ENCODE results near the gene AP1G2. TPM values are rescaled to one million over a fixed set of nuclear protein-coding genes. Genes with fewer than 3 reads are reported as not detected.

Gene AP1G2
- total RNA-seq, 1 donor from 2014 or later = 93.4 TPM

- Histone ChIP-seq H3K36me3 (ENCODE audit: control insufficient read depth, insufficient read depth, low read length) (no peaks in the 10 kb centered on the region), H3K27me3 (ENCODE audit: control insufficient read depth, insufficient read depth, low read length) (no peaks in the 10 kb centered on the region), H3K4me3 (ENCODE audit: low read depth, low read length) (no peak overlapping the region)
- DNase-seq (ENCODE audit: low read depth) = no peak
- no peak for TF ChIP-seq CTCF (IDR thresholded peaks at IDR 0.05; ENCODE audit: insufficient read depth, low read length, poor library complexity, severe bottlenecking)
These were observed 36.2 kb downstream of the AP1G2 start for GRCh38 chr14:23531391-23531790.

- no peak for TF ChIP-seq CTCF (IDR thresholded peaks at IDR 0.05; ENCODE audit: insufficient read depth, low read length, poor library complexity, severe bottlenecking)
- no peak for DNase-seq (ENCODE audit: low read depth)
- no peaks in the 10 kb centered on the region for H3K27me3 ChIP-seq (ENCODE audit: control insufficient read depth, insufficient read depth, low read length)
These were observed 37.1 kb downstream of the AP1G2 start for GRCh38 chr14:23530375-23531055.

GRCh38 chr14:23529016-23529415 lies 38.6 kb downstream of the AP1G2 start:
- Histone ChIP-seq H3K27me3 (ENCODE audit: control insufficient read depth, insufficient read depth, low read length) (no peaks in the 10 kb centered on the region), H3K36me3 (ENCODE audit: control insufficient read depth, insufficient read depth, low read length) (no peaks in the 10 kb centered on the region), H3K4me3 (ENCODE audit: low read depth, low read length) (no peak overlapping the region)
- TF ChIP-seq CTCF (IDR thresholded peaks at IDR 0.05; ENCODE audit: insufficient read depth, low read length, poor library complexity, severe bottlenecking) = no peak
- no peak for DNase-seq (ENCODE audit: low read depth)

More at GRCh38 chr14:23530375-23531055, 37.1 kb downstream of the AP1G2 start:
- H3K36me3 ChIP-seq (ENCODE audit: control insufficient read depth, insufficient read depth, low read length) = no peaks in the 10 kb centered on the region
- no peak overlapping the region for H3K4me3 ChIP-seq (ENCODE audit: low read depth, low read length)

GRCh38 chr14:23528555-23528954 lies 39.0 kb downstream of the AP1G2 start:
- TF ChIP-seq CTCF (IDR thresholded peaks at IDR 0.05; ENCODE audit: insufficient read depth, low read length, poor library complexity, severe bottlenecking) = peak; percentile 23
- DNase-seq (ENCODE audit: low read depth) = no peak
- no peak overlapping the region for H3K4me3 ChIP-seq (ENCODE audit: low read depth, low read length)
- no peaks in the 10 kb centered on the region for H3K27me3 ChIP-seq (ENCODE audit: control insufficient read depth, insufficient read depth, low read length)
- no peaks in the 10 kb centered on the region for H3K36me3 ChIP-seq (ENCODE audit: control insufficient read depth, insufficient read depth, low read length)

GRCh38 chr14:23525611-23526010 lies 42.0 kb downstream of the AP1G2 start:
- Histone ChIP-seq H3K36me3 (ENCODE audit: control insufficient read depth, insufficient read depth, low read length) (no peaks in the 10 kb centered on the region), H3K4me3 (ENCODE audit: low read depth, low read length) (no peak overlapping the region), H3K27me3 (ENCODE audit: control insufficient read depth, insufficient read depth, low read length) (no peaks in the 10 kb centered on the region)
- TF ChIP-seq CTCF (IDR thresholded peaks at IDR 0.05; ENCODE audit: insufficient read depth, low read length, poor library complexity, severe bottlenecking) = no peak
- DNase-seq (ENCODE audit: low read depth) = no peak

DNA sequence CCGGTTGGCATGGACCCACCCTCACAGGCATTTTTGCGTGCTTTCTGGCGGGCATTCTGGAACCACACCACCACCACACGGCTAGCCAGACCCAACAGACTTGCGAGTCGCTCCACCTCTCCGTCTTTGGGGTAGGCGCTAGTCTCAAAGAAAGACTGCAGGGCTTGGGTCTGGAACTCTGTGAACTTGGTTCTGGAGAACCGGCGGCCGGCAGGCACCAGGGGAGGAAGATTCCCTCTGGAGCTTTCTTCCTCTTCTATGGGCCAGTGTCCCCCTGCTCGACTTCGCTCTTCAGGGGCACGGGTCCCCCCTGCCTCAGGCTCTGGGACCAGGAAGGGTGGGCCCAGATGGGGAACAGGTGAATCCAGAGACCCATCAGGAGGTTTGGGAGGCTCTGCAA lies 42.6 kb downstream of the AP1G2 start:
- Histone ChIP-seq H3K4me3 (ENCODE audit: low read depth, low read length) (no peak overlapping the region), H3K27me3 (ENCODE audit: control insufficient read depth, insufficient read depth, low read length) (no peaks in the 10 kb centered on the region), H3K36me3 (ENCODE audit: control insufficient read depth, insufficient read depth, low read length) (no peaks in the 10 kb centered on the region)
- no peak for TF ChIP-seq CTCF (IDR thresholded peaks at IDR 0.05; ENCODE audit: insufficient read depth, low read length, poor library complexity, severe bottlenecking)
- DNase-seq (ENCODE audit: low read depth) = no peak
